GM19099 (cell line): ENCODE measurements around the gene GPHA2.

ENCODE experiments used
- POLR2A ChIP-seq: IDR thresholded peaks from 3 replicates; pipeline ENCODE4 v1.6.1; 2011; ENCODE audit warnings: low read depth; ENCODE audit not compliant: insufficient read length; ENCODE audit errors: extremely low read depth

The GPHA2 gene

DNA sequence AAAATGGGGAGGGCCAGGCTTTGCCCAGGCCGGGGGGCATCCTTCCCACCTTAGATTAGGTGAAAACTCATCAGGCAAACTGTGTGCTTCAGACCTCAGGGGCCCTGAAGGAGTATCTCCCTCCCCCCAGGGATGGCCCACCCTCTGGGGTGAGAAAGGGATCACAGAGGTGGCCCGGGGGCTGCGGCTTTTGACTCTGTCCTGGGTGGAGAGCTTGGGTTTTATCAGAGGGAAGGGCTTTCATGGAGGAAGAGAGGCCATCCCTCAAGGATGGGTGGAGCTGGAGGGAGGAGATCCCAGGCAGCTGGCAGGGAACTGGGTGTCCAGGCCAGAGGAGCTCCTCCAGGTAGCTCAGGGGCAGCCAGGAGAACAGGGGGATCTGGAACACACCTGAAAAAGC is 14.3 kb downstream of the GPHA2 start:
- no peak for TF ChIP-seq POLR2A

GRCh38 chr11:64920124-64920523 is 15.6 kb downstream of the GPHA2 start:
- no peak for TF ChIP-seq POLR2A

DNA sequence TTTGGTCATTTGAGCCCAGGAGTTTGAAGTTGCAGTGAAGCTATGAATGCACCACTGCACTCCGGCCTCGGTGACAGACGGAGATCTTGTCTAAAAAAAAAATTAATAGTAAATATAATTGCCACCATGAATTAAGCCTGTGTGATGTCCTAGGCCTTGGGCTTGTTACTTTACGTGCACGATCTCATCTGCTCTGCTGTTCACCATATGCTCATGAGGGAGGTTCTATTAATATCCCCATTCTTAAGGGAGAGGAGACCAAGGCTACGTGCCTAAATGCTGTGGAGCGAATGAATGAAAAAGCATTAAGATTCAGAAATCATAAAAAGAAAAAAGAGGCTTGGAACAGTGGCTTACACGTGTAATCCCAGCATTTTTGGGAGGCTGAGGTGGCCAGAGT is 16.1 kb downstream of the GPHA2 start:
- no peak for TF ChIP-seq POLR2A

DNA sequence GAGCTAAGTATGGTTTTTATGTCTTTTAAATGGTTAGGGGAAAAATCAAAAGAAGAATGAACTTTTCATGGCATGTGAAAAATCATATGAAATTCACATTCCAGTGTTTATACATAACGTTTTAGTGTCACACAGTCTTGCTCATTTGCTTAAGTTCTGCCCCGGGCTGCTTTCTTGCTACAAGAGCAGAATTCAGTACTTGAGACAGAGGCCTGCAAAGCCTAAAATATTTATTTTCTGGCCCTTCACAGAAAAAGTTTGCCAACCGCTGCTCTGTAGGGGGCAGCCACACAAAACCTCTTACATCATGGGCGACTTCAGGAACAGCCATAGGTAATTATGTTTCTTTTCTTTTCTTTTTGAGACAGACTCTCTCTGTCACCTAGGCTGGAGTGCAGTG is 17.7 kb downstream of the GPHA2 start:
- TF ChIP-seq POLR2A = no peak

DNA sequence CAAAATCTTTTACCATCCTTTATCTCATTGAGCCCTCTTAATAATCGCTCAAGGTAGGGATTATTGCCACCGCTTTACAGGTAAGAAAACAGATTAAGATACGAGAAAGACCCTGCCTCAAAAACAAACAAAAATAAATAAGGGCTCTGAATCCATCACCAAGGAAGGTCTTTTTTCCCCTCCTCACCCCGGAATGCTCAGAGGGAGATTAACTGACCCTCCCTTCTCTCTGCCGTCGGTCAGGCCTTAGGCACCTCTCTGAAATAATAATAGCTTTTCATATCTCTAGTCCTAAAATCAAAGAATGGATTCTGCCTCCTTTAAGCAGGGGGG is 18.1 kb downstream of the GPHA2 start:
- TF ChIP-seq POLR2A = no peak

GRCh38 chr11:64916775-64917662 is 18.7 kb downstream of the GPHA2 start, which contains the start of gene ATG2A:
Gene ATG2A (minus strand): TSS chr11:64917209. CDS start chr11:64917135, 74 bp downstream.
- peak; percentile 79 for TF ChIP-seq POLR2A

DNA sequence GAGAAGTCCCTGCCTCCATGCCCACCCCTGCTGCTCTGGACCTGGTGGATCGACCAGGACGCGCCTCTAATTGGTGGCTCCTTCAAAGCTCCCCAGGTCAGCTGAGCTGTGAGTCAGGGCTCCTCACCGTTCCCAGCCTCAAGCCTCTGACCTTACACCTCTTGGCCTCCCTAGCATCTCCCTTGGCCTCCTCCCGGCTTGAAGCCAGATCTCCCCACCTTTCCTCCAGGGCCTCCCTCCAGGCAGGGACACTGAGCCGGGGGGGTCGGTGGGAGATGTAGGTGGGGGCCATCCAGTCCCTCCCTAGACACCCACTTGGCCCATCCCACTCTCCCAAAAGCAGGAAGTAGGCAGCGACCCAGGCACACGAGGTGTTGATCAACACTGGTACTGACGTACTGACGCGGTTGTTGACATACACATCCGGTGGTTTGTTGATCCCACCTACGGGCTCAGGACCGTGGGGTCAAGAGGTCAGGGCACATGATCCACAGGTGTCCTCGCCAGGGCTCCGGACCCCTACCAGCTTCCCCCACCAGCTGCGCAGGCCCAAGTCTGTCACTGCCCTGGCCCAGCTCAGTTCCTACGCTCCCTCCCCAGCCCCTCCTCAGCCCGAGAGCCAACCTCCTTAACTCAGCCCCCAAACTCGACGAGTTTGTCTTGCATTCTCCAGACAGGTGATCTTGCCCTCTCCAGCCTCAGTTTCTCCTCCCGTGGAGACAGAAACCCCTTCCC is 19.5 kb downstream of the GPHA2 start:
- no peak for TF ChIP-seq POLR2A

GRCh38 chr11:64915376-64915887 is 20.3 kb downstream of the GPHA2 start:
- no peak for TF ChIP-seq POLR2A

GRCh38 chr11:64914123-64914522 is 21.6 kb downstream of the GPHA2 start:
- TF ChIP-seq POLR2A = no peak

DNA sequence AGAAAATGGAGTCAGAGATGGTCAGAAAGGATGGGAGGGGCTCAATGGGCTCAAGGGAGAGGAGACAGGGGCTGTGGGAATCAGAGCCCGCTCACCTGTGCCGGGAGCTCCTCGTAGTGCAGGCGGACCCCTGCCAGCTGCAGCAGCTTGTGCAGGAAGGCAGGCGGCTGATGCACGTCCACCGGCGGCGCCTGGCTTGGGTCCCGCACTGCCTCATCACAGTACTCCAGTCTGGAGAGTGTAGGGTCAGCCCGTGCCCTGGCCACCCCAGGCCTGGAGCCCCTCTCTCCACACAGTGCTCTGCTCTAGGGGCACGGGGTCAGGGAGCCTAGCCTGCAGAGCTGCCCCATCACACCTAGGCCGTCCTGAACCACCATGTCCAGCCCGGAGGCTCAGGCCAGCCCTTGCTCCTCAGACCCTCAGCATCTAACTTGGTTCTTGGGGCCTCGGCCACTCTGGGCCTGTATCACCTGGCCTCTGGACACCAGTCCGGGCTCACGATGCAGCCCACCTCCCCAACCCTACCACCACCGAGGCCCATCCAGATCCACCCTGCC is 22.4 kb downstream of the GPHA2 start:
- TF ChIP-seq POLR2A = no peak

DNA sequence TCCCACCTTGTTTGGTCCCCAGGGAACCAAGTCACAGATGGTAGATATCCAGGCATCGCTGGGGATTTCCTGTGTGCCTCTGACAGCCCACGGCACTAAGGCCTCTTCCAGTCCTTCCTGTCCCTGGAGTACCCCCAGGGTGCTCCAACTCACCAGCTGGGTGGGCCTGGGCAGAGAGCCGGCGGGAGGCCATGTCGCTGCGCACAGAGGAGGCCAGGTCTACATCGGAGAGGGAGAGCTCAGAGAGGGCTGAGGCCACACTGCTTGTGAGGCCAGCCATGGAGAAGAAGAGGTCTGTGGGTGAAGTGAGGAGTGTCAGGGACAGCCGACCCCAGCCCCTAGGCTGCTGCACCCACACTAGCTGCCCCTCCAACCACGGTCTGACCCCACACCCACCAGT is 24.0 kb downstream of the GPHA2 start:
- TF ChIP-seq POLR2A = no peak

DNA sequence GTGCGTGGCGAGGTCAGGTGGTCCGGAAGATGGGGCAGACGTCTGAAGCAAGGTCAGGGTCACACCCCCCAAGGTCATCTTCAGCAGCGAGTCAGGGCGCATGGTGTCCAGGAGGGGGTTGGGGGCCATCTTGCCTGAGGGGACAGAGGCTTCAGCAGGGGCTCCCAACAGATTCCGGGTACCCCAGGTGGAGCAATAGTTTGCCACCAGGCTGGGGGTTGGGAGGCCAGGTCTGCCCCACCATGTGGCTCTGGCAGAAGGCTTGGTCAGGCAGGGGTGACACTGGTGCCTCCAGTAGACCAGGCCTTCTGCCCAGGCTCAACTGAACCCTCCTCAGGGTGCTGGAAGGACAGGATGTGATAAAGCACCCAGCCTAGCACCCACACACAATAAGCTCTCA is 24.6 kb downstream of the GPHA2 start:
- TF ChIP-seq POLR2A = no peak

DNA sequence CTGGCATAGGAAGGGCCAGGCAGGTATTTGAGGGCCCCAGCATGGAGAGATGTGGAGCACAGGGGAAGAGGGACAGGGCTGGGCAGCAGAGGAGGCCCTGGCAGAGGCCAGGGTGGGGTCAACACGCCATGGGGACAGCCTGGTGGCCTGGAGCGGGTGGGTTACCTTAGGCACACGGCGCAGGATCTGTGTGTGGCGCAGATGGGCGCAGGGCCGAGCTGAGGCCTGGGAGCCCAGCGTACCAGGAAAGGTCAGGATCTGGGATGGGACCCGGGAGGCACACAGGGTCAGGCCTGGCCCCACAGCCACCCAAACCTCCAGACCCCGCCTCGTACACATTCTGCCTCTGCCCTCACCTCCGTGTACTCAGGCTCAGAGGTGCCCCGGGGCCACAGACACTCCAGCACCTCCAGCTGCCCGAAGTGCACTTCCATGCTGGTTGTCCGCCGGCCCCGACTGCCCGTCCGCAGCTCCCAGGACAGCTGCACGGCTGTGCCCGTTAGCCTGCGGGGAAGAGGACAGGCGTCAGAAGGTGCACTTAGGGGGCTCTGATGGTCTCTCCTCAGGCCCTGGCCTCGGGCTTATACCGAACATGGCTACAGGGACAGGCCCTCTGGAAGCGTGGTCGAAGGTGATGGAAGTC is 25.1 kb downstream of the GPHA2 start:
- TF ChIP-seq POLR2A = no peak

- TF ChIP-seq POLR2A = no peak
These were observed 25.9 kb downstream of the GPHA2 start for GRCh38 chr11:64909653-64910343.
